Liver (tissue), 3 donors: Measurements from ENCODE around the gene CEACAM16.

ENCODE experiments used
- CTCF ChIP-seq: fragments of 150-350 bp; IDR thresholded peaks from 2 replicates; pipeline ENCODE4 v1.5.1; 2017; ENCODE audit warnings: improper control_type of control experiment, low read depth, low read length; ENCODE audit not compliant: missing input control
- EGR1 ChIP-seq, 2 donors: IDR thresholded peaks; 2 replicates each; pipeline ENCODE4 v1.6.1; 2016 to 2018; ENCODE audit warnings: antibody characterized with exemption in 2 of 2, low read depth in 2 of 2
- FOXA1 ChIP-seq: IDR thresholded peaks from 2 replicates; pipeline ENCODE4 v1.6.1; 2016; ENCODE audit warnings: antibody characterized with exemption
- HNF4A ChIP-seq, 2 donors: conservative IDR thresholded peaks; 2 replicates each; pipeline ENCODE4 v1.6.1; 2016; ENCODE audit warnings: antibody characterized with exemption in 2 of 2, mild to moderate bottlenecking in 2 of 2
- HNF4G ChIP-seq: IDR thresholded peaks from 2 replicates; pipeline ENCODE4 v1.6.1; 2016; ENCODE audit warnings: antibody characterized with exemption
- JUND ChIP-seq, 2 donors: IDR thresholded peaks; 2 replicates each; pipeline ENCODE4 v1.6.1; 2016; ENCODE audit warnings: antibody characterized with exemption in 2 of 2
- MAX ChIP-seq: IDR thresholded peaks from 2 replicates; pipeline ENCODE4 v1.6.1; 2016; ENCODE audit warnings: antibody characterized with exemption
- RAD21 ChIP-seq, 2 donors: IDR thresholded peaks; 2 replicates each; pipeline ENCODE4 v1.6.1; 2016; ENCODE audit warnings: antibody characterized with exemption in 2 of 2, mild to moderate bottlenecking in 2 of 2
- REST ChIP-seq: IDR thresholded peaks from 2 replicates; pipeline ENCODE4 v1.6.1; 2016; ENCODE audit warnings: antibody characterized with exemption, mild to moderate bottlenecking
- SP1 ChIP-seq: IDR thresholded peaks from 2 replicates; pipeline ENCODE4 v1.6.1; 2018; ENCODE audit warnings: antibody characterized with exemption, mild to moderate bottlenecking
- TAF1 ChIP-seq: conservative IDR thresholded peaks from 2 replicates; pipeline ENCODE4 v1.6.1; 2016; ENCODE audit warnings: antibody characterized with exemption, mild to moderate bottlenecking
- YY1 ChIP-seq: IDR thresholded peaks from 2 replicates; pipeline ENCODE4 v1.6.1; 2016; ENCODE audit warnings: antibody characterized with exemption, mild to moderate bottlenecking
- TF ChIP-seq, protein P1 (sequence below): IDR thresholded peaks from 2 replicates; pipeline ENCODE4 v1.6.1; 2016; ENCODE audit warnings: antibody characterized with exemption
- TF ChIP-seq, protein P2 (sequence below): IDR thresholded peaks from 2 replicates; pipeline ENCODE4 v1.6.1; 2016; ENCODE audit warnings: antibody characterized with exemption
- donor health status: healthy.
- donor health status: healthy.

GRCh38 chr19:44666852-44667556 is 31.9 kb upstream of the CEACAM16 start:
- TF ChIP-seq CTCF (no peak), EGR1 (IDR thresholded peaks at IDR 0.05; ENCODE audit: low read depth in 2 of 2) (no peak), REST (no peak), RAD21 (IDR thresholded peaks at IDR 0.05) (no peak), YY1 (no peak), HNF4G (no peak), MAX (no peak), TAF1 (no peak), HNF4A (conservative IDR thresholded peaks at IDR 0.05) (no peak), JUND (IDR thresholded peaks at IDR 0.05) (no peak), FOXA1 (no peak), SP1 (no peak)
- TF ChIP-seq, protein P1, sequence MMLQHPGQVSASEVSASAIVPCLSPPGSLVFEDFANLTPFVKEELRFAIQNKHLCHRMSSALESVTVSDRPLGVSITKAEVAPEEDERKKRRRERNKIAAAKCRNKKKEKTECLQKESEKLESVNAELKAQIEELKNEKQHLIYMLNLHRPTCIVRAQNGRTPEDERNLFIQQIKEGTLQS, result no peak
- TF ChIP-seq, protein P2, sequence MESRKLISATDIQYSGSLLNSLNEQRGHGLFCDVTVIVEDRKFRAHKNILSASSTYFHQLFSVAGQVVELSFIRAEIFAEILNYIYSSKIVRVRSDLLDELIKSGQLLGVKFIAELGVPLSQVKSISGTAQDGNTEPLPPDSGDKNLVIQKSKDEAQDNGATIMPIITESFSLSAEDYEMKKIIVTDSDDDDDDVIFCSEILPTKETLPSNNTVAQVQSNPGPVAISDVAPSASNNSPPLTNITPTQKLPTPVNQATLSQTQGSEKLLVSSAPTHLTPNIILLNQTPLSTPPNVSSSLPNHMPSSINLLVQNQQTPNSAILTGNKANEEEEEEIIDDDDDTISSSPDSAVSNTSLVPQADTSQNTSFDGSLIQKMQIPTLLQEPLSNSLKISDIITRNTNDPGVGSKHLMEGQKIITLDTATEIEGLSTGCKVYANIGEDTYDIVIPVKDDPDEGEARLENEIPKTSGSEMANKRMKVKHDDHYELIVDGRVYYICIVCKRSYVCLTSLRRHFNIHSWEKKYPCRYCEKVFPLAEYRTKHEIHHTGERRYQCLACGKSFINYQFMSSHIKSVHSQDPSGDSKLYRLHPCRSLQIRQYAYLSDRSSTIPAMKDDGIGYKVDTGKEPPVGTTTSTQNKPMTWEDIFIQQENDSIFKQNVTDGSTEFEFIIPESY, result no peak
